ENCODE data around the gene BICD1.

DNA sequence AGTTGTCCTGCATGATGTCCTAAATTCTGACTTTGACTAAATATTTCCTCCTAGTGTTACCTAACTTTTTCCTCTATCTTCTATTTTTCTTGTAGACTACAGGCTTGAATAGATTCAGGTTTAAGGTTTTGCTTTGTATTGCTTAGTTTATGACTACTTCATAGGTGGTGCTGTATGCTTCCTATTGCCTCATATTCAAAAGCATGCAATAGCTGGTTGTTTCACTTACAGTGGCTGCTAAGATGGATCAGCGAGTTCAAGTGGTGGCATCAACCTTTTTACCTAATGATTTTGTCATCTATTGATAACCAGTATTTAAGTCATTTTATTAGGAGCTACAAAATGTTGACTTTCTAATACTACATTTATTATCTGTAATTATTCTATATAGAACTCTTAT is 36.3 kb upstream of the BICD1 start:
- no peak for TF ChIP-seq CTCF (IDR thresholded peaks at IDR 0.05)
- no peak for TF ChIP-seq EZH2 (IDR thresholded peaks at IDR 0.05; ENCODE audit: borderline replicate concordance, insufficient read depth, low read depth, low read length, poor library complexity, severe bottlenecking)
